ENCODE measurements around the gene USP46. TPM values are rescaled to one million over a fixed set of nuclear protein-coding genes. Genes with fewer than 3 reads are reported as not detected.

USP46 gene
- total and polyA plus RNA-seq, 12 donors, result 4.8 to 113 (median 65.8) TPM

DNA sequence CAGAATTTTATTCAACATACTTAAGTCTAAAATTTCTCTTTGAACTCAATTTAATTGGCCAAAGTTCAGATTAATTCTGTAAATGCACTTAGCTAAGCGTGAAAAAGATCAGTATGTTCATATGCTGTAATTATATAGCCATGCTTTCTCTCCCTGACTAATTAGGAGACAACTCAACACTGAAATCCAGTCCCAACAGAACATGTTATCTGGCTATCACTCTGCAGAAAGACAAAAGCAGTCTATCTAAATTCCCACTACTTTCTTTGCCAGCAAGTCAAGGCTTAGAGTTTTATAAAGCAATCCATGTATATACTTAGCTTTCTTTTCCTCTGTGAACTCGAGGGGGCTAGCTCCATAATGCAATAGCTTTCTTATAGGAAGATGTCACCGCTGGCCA lies 16.0 kb upstream of the USP46 start:
- Histone ChIP-seq H3K4me1 (peaks cover 0 to 7% (median 0%) of the 10 kb centered on the region in 9 donors), H3K36me3 (no peaks in the 10 kb centered on the region), H3K27me3 (peaks cover 0 to 6% (median 0%) of the 10 kb centered on the region in 7 donors), H3K9me3 (no peaks in the 10 kb centered on the region), H3K27ac (no peak overlapping the region), H3K4me3 (no peak overlapping the region)
- TF ChIP-seq, protein P1, sequence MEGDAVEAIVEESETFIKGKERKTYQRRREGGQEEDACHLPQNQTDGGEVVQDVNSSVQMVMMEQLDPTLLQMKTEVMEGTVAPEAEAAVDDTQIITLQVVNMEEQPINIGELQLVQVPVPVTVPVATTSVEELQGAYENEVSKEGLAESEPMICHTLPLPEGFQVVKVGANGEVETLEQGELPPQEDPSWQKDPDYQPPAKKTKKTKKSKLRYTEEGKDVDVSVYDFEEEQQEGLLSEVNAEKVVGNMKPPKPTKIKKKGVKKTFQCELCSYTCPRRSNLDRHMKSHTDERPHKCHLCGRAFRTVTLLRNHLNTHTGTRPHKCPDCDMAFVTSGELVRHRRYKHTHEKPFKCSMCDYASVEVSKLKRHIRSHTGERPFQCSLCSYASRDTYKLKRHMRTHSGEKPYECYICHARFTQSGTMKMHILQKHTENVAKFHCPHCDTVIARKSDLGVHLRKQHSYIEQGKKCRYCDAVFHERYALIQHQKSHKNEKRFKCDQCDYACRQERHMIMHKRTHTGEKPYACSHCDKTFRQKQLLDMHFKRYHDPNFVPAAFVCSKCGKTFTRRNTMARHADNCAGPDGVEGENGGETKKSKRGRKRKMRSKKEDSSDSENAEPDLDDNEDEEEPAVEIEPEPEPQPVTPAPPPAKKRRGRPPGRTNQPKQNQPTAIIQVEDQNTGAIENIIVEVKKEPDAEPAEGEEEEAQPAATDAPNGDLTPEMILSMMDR (IDR thresholded peaks at IDR 0.05), result no peak
- intact Hi-C loops (cut with DNase I), result loop anchor here in 1 of 10 donors (10.0 kb wide), 1 partner anchor 440 kb away; no protein-coding TSS in a partner anchor
- 80 to 87% methylated on average over 3 of the region's 3 CpGs for WGBS, 2 donors
- ATAC-seq (no peak), DNase-seq (no peak)

DNA sequence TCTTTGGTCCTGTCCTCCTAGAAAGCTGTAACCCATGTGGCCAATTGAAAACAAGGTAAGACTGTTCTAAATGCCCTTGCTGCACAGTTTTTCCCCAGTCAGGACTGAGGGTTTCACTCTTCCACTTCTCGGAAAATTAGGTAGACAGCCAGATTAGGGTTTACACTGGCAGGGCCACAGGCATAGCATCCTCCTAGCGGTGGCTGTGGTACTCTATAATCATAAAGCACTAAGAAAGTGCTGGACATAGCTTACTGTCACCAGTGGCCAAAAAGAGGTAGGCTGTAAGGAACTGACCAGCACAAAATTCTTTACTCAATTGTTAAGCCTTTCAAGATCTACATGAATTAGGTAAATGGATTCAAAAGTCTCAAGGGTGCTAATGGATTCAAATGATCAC lies 11.6 kb upstream of the USP46 start:
- 83 to 89% methylated on average over 2 of the region's 2 CpGs for WGBS, 2 donors
- Histone ChIP-seq H3K36me3 (no peaks in the 10 kb centered on the region), H3K27ac (no peak overlapping the region), H3K9me3 (no peaks in the 10 kb centered on the region), H3K4me3 (no peak overlapping the region), H3K4me1 (peaks cover 0 to 7% (median 0%) of the 10 kb centered on the region in 9 donors), H3K27me3 (peaks cover 0 to 6% (median 0%) of the 10 kb centered on the region in 7 donors)
- intact Hi-C loops (cut with DNase I), result loop anchor here in 1 of 10 donors (10.0 kb wide), 1 partner anchor 436 kb away; no protein-coding TSS in a partner anchor
- TF ChIP-seq, protein P1 (IDR thresholded peaks at IDR 0.05), result no peak
- ATAC-seq (no peak), DNase-seq (no peak)

DNA sequence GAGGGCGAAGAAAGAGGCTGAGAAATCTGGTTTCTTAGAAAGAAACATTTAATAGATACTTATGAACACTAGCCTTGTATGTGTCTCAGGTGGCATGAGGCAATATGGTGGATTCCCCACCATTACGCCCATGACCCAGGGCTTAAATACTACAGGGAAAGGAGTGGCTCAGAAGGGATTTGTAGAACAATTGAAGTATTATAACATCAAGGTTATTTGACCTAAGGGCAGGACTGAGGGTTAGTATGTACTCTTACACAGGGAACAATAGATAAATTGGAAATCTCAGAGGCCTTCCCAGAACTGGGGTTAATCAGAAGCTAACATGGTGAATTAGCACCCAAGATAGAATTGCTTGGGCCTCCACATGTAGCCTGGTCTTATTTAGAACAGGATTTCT lies 11.0 kb upstream of the USP46 start:
- 98 to 100% methylated on average over 2 of the region's 2 CpGs for WGBS, 2 donors
- intact Hi-C loops (cut with DNase I), result loop anchor here in 1 of 10 donors (10.0 kb wide), 1 partner anchor 435 kb away; no protein-coding TSS in a partner anchor

DNA sequence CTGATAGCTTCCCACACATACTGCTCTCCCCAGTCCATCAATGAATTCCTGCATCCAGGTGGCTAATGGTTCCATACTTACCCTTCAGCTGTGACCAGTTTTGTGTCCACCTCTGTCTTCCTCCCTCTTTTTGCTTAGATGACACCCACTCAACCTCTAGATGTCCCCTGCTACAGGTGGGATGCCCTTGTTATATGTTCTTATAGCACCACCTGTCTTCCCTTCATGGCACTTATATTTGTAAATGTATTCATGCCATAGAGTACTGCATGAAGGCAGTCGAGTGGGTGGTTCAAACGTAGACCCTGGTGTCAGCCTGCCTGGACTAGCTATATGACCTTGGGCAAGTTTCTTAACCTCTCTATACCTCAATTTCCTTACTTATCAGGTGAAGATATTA lies 6.5 kb upstream of the USP46 start:
- H3K27ac ChIP-seq, result no peak overlapping the region
- no peak overlapping the region for H3K4me3 ChIP-seq
- intact Hi-C loops (cut with DNase I), result loop anchor here in 1 of 10 donors (10.0 kb wide), 1 partner anchor 291 kb away; no protein-coding TSS in a partner anchor
- peaks cover 0 to 8% (median 0%) of the 10 kb centered on the region in 9 donors for H3K36me3 ChIP-seq
- 38 to 49% methylated on average over 2 of the region's 2 CpGs for WGBS, 2 donors
- H3K4me1 ChIP-seq, result peaks cover 0 to 23% (median 17%) of the 10 kb centered on the region in 9 donors
- ATAC-seq (peak in 3 of 8 donors; percentile 31 to 46 (median 42)), DNase-seq (no peak)
- H3K27me3 ChIP-seq, result peaks cover 0 to 3% (median 0%) of the 10 kb centered on the region in 7 donors
- H3K9me3 ChIP-seq, result peaks cover 0 to 5% (median 0%) of the 10 kb centered on the region in 11 donors
- TF ChIP-seq, protein P1 (IDR thresholded peaks at IDR 0.05), result peak in 5 of 9 donors; percentile 32 to 45 (median 39)

More for the DNA sequence above, 11.0 kb upstream of the USP46 start:
- H3K4me1 ChIP-seq, result peaks cover 0 to 3% (median 0%) of the 10 kb centered on the region in 9 donors
- no peak for DNase-seq
- ATAC-seq, result no peak
- H3K36me3 ChIP-seq, result no peaks in the 10 kb centered on the region
- H3K27ac ChIP-seq, result no peak overlapping the region
- peaks cover 0 to 6% (median 0%) of the 10 kb centered on the region in 7 donors for H3K27me3 ChIP-seq
- no peaks in the 10 kb centered on the region for H3K9me3 ChIP-seq
- no peak overlapping the region for H3K4me3 ChIP-seq
- TF ChIP-seq, protein P1 (IDR thresholded peaks at IDR 0.05), result no peak
